HG02759 (cell line): ENCODE results near the gene PRUNE2.

Source experiments
- ATAC-seq: cut with Tn5 transposase; IDR thresholded peaks from one replicate; pipeline ENCODE4 v1.9.1; 2021; ENCODE audit warnings: mild to moderate bottlenecking, moderate library complexity; ENCODE audit not compliant: unreplicated experiment

The PRUNE2 gene

DNA sequence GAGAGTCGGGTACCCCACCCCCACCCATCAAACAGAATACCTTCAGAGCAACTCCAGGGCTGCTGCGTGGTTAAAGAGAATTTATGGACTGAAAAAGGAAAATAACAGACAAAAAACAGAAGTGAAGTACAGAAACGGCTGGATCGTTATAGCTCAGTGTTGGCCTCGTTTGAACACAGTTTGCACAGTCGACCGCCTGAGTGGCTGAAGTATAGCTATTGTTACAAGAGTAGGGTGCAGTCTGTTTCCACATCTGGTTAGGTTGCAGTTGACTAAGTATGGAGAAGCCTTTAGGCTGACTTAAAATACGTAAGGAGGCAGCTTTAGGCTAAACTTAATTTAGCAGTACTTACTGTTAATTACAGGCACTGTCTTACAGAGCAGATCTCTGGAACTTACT, 325.7 kb downstream of the PRUNE2 start:
- no peak for ATAC-seq

DNA sequence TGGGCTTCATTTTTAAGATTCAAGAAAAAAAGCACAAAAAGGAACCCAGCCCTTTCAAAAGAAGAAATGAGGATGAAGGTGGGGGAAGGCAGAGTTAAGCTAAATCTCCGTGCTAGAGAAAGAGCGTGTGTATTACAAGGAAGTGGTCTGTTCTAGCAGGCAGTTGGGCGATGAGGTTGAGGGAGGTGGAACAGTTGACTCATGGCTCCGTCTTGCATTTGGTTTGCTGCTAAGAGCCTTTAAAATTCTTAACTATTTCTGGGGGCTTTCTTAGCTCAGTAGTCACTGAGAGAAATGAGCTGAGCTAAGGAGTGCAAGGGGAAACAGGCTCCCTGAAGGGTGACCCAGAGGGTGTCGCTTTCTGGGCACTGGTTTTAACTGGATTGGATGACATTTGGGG, 329.6 kb downstream of the PRUNE2 start:
- ATAC-seq = peak; percentile 81

DNA sequence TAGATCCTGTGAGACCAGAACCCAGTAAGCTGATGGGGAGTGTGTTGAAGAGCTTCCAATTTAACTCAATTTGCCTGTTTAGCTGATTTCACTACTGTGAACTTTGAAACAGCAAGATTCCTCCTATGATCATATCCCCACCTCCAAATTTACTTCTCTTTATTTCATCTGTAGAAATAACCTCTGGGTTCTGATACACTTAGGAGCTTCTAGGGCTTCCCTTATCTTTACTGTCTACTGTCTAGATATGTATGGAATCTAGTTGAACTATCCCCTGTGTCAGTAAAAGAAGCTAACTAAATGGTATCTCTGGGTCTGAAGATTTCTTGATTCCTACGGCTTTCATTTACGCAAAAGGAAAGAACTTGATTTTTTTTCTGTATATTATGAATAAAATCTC, 330.2 kb downstream of the PRUNE2 start:
- ATAC-seq = no peak

GRCh38 chr9:76573905-76574760, 331.8 kb downstream of the PRUNE2 start:
- no peak for ATAC-seq

DNA sequence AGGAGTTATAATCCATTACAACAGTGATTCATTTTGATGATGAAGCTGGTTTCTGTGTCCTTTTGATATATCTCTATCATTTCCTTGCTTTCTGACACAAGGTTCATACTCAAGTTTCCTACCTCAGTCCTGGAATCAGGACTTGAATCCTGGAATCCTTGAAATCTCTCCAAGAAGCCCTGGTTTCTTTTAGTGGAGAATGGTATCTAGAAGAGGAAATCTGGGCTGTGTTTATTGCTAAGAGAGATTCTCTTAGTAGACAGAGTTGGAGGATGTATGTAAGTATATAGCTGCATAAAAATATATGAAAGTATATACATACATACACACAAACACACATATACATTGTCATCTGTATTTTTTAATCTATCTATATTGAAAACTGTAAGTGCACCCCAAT, 332.5 kb downstream of the PRUNE2 start:
- no peak for ATAC-seq

DNA sequence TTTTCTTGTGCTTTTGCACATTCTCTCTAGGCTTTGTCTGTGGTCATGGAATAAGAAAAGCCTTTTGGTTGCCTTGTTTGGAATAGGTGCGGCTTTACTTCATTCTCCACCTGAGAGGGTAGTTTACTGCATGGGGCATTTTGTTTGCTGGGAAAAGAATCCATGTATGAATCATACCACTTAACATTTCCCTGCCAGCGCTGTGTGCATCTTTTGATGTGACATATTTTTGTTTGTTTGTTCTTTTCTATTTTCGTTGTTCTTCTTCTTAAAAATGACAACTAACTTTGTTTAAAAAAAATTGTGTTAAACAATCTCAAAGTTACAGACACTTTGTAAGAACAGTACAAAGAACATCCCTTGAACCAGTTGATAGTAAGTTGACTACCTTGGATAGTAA, 333.8 kb downstream of the PRUNE2 start:
- no peak for ATAC-seq

DNA sequence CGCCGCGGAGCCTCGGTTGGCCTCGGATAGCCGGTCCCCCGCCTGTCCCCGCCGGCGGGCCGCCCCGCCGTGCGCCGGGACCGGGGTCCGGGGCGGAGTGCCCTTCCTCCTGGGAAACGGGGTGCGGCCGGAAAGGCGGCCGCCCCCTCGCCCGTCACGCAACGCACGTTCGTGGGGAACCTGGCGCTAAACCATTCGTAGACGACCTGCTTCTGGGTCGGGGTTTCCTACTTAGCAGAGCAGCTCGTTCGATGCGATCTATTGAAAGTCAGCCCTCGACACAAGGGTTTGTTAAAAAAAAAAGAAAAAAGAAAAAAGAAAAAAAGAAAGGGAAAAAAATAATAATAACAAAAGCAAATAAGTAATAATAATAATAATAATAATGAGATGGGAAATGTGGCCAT, 334.2 kb downstream of the PRUNE2 start:
- ATAC-seq = no peak

DNA sequence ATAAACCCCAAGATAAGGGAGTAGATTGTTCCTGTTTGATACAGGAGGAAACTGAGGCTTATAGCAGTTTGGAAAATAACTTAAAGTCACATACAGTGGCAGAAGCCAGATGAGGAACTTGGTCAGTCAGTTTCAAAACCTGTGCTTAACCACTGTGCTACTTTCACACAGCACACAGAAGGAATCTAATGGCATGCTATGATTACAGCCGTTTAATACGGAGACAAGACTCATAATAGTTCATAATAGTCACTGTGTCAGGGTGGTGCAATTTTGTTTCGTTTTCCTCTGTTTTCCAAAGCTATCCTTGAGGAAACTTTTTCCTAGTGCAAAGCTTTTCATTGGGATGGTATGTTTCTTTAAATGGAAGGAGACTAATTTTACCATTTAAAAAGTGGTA, 334.6 kb downstream of the PRUNE2 start:
- ATAC-seq = peak; percentile 70

DNA sequence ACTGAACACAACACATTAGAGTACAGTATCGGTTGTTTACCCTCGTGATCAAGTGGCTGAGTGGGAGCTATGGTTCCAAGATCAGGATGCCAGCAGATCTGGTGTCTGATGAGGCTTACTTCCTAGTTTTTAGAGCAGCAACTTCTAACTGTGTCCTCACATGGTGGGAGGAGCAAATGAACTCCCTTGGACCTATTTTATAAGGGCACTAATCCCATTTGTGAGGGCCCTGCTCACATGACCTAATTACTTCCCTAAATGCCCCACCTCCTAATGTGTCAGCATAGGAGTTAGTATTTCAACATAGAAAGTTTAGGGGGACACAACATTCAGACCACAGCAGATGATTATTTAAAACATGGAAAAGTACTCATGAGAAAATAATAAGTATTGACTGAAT, 335.1 kb downstream of the PRUNE2 start:
- no peak for ATAC-seq

GRCh38 chr9:76567086-76567485, 338.8 kb downstream of the PRUNE2 start:
- no peak for ATAC-seq

DNA sequence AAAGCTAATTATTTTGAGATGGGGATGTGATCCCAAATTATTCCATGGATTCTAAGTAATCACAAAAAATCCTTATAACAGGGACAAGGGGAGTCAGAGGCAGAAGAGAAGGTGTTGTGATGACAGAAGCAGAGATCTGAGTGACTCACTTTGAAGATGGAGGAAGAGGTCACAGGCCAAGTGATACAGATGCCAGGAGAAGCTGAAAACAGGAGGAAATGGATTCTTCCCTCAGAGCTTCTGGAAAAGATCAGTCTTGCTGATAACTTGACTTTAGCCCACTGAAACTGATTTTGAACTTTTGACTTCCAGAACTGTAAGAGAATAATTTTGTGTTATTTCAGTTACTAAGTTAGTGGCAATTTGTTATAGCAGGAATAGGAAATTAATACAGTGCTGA, 341.6 kb downstream of the PRUNE2 start:
- no peak for ATAC-seq

DNA sequence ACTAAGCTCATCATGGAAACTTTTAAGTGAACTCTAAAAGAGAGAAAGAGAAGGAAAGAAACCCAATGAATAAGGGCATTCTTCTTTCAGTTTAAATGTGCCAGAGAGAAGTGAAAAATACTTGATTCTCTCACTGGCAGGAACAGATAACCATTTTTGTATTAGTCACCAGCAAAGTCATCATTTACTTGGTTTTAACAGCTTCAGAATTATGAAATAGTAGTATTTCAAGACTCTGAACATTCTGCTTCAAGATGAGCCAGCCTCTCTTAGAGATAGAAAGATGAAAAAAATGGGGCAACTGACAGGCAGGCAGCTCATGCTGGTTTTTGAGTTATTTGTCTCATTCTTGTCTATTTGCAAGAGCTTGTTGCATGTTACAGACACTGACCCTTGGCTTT, 343.4 kb downstream of the PRUNE2 start:
- ATAC-seq = peak; percentile 74

GRCh38 chr9:76561900-76562299, 344.0 kb downstream of the PRUNE2 start:
- ATAC-seq = peak; percentile 27
